Activated gamma-delta T cell (primary cell): ENCODE results near the gene PPP1R12B.
"Not testable (repeated sequence)": the region's sequence is repeated elsewhere in the genome, so short reads cannot be mapped to it uniquely, and the experiment has no call there.

Experiments used
- DNase-seq: peaks from one replicate; lab custom pipeline; 2025; lab: John Stamatoyannopoulos, UW

The PPP1R12B gene

DNA sequence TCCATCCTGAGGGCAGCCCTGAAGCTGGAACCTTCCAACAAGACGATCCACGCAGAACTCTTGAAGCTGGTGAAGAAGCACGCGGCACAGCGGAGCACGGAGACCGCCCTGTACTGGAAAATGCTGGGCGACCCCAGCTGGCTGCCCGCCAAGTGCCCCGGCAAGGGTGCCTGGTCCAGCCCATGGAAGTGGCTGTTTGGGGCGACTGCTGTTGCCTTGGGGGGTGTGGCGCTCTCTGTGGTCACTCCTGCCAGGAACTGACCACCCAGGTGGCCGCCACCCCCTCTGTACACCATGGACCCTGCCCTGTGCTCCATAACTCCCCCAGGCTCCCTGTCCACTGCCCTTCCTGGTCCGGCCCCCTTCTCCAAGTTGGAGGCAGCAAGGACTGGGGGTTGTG is 90.8 kb downstream of the PPP1R12B start:
- DNase-seq = no peak

- DNase-seq = not testable (repeated sequence)
These were observed 99.6 kb downstream of the PPP1R12B start for GRCh38 chr1:202448140-202448539.

DNA sequence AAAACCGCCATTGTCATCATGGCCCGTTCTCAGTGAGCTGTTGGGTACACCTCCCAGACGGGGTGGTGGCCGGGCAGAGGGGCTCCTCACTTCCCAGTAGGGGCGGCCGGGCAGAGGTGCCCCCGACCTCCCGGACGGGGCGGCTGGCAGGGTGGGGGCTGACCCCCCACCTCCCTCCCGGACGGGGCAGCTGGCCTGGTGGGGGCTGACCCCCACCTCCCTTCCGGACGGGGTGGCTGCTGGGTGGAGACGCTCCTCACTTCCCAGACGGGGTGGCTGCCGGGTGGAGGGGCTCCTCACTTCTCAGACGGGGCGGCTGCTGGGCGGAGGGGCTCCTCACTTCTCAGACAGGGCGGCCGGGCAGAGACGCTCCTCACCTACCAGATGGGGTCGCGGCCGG is 103.1 kb downstream of the PPP1R12B start:
- not testable (repeated sequence) for DNase-seq

DNA sequence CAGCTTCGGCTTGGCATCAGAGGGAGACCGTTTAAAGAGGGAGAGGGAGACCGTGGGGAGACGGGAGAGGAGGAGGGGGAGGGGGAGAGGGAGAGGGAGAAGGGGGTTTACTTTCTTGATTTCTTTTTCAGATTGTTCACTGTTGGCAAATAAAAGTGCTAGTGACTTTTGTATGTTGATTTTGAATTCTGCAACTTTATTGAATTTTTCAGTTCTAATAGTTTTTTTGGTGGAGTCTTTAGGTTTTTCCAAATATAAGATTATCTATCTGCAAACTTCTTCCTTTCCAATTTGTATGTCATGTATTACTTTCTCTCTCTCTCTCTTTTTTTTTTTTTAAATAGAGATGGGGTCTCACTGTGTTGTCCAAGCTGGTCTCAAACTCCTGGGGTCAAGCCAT is 104.0 kb downstream of the PPP1R12B start:
- no peak for DNase-seq

GRCh38 chr1:202456372-202457169 is 108.1 kb downstream of the PPP1R12B start:
- not testable (repeated sequence) for DNase-seq

DNA sequence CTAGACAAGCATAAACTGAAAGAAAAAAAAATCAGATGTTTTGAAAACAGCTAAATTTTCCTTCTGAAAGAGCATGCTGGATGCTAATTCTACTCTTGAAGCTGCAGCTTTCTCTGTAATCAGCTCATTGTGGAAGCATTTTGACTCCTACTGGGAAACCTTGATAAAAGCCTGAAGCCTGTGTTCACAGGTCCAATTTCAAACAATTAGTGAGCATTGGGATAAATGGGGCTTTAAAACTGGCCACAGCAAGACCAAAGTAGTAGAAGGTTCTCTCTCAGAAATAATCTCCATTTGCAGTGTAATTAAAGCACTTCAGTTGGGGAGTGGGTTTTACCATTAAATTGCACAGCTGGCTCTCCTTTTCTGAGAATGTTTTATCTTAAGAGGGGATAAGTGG is 110.2 kb downstream of the PPP1R12B start:
- not testable (repeated sequence) for DNase-seq

DNA sequence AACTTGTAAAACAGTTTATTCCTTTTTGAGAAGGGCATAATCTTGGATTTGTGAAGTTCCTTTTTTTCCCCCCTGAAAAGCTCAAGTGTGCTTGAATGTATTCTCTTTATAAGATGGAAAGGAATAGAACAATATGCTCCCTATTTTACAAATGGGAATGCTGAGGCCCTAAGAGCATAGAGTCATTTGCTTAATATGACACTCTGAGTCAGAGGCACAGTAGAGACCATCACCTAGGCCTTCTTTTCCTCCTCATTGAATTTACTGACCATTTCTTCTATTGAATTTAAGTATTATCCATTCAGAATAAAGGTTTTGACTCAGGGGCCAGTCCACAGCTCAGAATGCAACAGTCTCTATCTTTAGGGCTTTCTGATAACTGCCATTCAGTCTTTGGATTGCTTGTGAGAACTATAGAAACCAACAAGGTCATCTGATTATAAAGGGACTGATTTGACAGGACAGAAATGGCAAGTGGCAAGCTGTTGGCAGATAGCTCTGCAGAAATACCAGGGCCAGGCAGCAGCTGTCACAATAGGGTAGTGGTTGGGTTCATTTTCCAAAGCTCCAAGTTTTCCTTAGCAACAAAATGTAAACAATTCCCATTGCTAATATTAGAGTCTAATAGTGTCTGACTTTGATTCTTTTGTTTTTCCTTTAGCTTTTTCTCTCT is 111.1 kb downstream of the PPP1R12B start:
- DNase-seq = not testable (repeated sequence)

DNA sequence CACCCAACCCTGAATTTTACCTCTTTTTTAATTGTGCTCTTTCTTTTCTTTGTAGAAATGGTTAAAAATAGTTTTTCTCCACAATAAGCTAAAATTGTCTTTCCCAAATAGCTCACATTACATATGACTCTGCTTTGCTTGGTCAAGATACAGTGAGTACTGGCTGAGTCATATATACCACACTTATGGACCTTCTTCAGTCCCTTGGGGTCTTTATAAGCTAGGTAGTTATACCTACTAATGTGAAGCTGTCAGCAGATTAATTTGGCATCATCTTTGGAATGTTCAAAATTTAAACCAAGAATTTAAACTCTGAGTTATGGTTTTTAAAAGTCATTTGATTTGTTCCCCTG is 111.6 kb downstream of the PPP1R12B start:
- DNase-seq = not testable (repeated sequence)

DNA sequence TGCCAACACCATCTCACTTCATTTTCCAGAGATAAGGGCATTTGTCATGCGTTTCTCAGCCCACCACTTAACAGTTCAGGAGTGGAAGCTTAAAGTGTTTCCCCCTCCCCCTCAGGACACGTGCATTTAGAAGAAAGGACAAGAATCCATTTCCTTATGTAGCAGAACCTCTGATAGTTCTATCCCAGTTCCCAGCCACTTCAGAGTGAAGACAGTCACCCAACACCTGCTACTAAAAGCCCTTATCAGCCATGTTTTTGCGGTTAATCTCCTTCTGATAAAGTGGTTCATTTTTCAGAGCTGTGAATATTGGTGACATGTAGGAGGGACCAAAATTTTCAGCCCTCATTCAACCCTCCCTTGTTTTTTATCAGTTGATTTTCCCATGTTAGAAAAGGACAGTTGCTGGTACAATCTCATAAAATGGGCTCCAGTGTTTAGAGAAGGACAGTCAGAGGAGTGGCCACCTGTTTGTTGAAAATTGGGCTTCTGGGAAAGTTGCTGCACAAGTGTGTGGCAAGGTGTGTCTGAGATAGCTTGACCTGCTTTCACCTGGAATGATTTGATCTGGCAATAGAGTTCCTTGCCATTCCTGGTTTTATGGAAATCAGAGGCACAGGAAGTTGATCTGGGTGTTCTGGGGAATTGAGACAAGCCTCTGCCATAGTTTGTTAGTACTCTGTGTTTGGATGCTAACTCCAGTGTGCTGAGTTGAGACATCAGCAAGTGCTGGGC is 114.0 kb downstream of the PPP1R12B start:
- DNase-seq = no peak

DNA sequence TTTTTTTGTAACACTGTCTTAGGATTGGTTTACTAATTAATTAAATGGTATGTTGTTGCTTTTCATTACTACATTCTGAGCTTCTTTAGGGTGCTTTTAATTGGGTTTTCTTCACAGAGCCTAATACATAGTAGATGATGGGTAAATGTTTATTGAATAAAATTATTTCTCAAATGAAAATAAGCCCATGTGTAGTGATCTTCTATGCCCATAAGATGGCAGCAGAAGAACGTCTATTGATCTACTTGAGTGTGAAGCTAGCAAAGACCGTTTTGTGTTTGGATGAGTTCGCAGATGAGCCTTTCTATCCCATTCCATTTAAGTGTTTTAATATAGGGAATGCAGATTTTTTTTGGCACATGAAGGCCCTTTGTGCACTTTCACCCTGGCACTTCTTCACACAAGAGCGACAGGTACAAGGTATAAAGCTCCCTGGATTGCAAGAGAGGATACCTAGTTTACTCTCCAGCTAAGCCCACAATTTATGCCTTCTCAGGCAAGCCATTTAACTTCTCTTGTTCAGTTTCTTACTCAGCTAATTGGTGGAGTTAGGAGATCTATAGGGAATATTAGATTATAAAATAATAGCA is 115.7 kb downstream of the PPP1R12B start:
- not testable (repeated sequence) for DNase-seq

DNA sequence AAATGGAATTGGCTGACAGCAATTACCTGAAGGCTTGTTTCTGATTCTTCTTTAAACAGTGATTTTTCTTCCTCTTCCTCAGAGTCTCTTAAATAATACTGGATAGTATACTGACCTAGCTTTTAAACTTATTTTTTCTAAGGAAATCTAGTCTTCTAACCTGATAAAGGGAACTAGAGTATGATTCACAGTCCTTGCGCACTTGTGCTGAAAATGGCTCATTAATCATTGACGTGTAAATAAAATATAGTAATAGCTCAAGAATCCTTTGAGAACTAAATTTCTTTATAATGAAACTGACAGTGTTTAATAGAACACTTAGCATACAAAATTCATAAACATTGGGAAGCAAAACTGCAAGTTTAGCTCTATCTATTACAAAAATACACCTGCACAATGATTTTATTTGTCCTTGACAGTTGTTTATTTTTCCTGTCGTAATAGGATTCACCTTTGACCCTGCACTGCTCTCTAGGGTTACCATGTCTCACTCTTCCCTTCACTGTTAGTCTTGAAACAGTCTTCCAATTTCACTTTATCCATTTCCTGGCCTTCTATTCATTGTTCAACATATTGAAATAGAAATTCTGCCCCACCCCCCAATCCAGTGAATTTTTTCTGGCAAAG is 117.3 kb downstream of the PPP1R12B start:
- DNase-seq = not testable (repeated sequence)

- not testable (repeated sequence) for DNase-seq
These were observed 117.8 kb downstream of the PPP1R12B start for GRCh38 chr1:202466339-202466738.

- DNase-seq = not testable (repeated sequence)
These were observed 118.9 kb downstream of the PPP1R12B start for GRCh38 chr1:202467381-202467780.

DNA sequence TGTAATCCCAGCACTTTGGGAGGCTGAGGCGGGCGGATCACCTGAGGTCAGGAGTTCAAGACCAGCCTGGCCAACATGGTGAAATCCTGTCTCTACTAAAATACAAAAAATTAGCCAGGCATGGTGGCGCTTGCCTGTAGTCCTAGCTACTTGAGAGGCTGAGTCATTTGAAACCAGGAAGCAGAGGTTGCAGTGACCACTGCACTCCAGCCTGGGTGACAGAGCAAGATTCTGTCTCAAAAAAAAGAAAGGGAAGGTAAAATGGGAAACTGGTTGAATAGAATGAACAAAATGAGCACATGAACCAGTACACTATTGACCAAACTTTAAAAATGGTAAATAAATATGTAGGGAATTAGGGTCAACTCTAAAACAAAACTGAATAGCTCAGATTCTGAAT is 120.2 kb downstream of the PPP1R12B start:
- not testable (repeated sequence) for DNase-seq

DNA sequence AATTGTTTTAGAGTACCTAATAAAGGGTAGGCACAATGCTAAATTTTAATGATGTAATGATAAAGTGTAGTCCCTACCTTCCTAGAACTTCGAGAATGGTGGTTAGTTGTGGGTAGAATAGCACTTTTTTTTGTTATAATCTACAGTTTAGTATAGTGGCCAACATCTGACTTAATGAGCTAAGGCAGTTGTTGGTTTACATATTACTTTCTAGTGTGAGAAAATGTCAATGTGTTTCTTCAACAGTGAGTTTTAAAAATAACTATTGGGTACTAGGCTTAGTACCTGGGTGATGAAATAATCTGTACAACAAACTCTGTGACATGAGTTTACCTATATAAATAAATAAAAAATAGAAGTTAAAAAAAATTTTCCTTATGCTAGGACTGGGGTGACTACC is 120.6 kb downstream of the PPP1R12B start:
- DNase-seq = not testable (repeated sequence)

- DNase-seq = no peak
These were observed 122.7 kb downstream of the PPP1R12B start for GRCh38 chr1:202471246-202471645.

DNA sequence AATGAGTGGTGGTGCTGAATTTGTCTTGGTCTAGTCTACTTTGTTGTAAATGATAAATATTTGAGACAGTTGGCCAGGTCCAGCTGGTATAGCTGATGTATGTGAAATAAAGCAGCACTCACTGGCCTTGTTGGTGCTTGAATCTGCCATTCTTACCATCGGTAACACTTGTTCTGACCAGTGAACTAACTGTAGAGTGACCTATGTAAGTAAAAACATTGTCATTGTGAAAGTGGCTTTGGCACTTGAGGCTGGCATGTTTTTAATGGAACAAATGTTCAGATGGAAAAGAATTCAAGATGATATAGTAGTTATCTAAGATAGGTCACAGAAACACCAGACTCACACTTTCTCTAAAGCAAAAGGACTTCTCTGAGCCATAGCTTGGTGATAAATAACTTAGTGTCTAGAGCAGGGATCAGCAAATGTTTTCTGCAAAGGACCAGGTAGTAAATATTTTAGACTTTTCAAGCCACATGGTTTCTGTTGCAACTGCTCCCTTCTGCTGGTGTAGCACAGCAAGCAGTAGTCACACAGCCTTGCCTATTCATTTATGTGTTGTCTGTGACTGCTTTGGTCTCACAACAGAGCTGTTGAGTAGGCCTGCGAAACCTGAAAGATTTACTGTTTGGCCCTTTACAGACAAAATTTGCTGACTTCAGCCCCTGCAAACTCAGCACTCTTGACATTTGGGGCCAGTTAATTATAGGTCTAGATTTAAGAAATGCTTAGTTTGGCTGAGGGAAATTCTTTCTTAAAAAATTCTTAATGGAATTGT is 124.0 kb downstream of the PPP1R12B start:
- DNase-seq = not testable (repeated sequence)

GRCh38 chr1:202473266-202474045 is 125.0 kb downstream of the PPP1R12B start:
- DNase-seq = not testable (repeated sequence)

DNA sequence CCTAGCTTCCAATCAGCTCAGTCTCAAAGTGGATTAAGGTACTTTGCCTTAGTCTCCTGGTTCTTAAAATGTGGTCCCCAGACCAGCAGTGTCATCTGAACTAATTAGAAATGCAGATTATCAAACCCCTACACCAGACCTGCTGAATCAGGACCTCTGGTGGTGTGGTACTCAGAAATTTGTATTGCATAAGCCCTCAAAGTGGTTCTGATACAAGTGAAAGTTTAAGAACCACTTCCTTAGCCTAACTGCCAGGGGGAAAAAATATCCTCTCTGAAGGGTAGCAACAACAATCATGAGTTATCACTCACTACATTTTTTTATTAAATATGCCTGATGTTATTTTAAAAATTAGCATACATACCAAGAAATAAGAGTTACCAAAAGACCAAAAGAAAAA is 131.2 kb downstream of the PPP1R12B start:
- DNase-seq = not testable (repeated sequence)

DNA sequence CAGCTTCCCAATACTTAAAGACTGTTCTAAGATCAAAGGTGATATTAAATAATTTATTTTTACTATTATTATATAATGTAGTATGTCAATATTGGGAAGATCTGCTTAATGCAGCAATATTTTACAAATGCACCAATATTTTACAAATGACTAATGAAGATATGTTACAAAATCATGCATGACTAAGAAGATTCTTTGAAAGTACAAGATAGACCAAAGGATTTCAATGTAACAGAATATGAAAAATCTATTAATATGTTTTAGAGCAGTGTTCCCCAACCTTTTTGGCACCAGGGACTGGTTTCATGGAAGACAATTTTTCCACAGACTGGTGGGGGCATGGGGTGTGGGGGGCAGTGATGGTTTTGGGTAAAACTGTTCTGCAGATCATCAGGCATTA is 132.1 kb downstream of the PPP1R12B start:
- DNase-seq = not testable (repeated sequence)
